BLaER1 treated with 17β-estradiol and CSF1 and Interleukin-3, amounts not matched to agents 10 nM and 100 nM (cell line): Measurements from ENCODE around the gene GORASP2.
"Not testable (repeated sequence)": the region's sequence is repeated elsewhere in the genome, so short reads cannot be mapped to it uniquely, and the experiment has no call there.

Experiments used
- H3K27ac ChIP-seq, 11 experiments: shearing (Covaris generic); formaldehyde crosslinking; 2 replicates each; pipeline ENCODE4 v1.8.1; 2022
- H3K27me3 ChIP-seq, 11 experiments: shearing (Covaris generic); formaldehyde crosslinking; 2 replicates each; pipeline ENCODE4 v1.8.1; 2022
- H3K36me3 ChIP-seq, 11 experiments: shearing (Covaris generic); formaldehyde crosslinking; 2 replicates each; pipeline ENCODE4 v1.8.1; 2022
- H3K4me1 ChIP-seq, 10 experiments: shearing (Covaris generic); formaldehyde crosslinking; 2 replicates each; pipeline ENCODE4 v1.8.1; 2022
- H3K4me2 ChIP-seq, 11 experiments: shearing (Covaris generic); formaldehyde crosslinking; 2 replicates each; pipeline ENCODE4 v1.8.1; 2022
- H3K4me3 ChIP-seq, 10 experiments: shearing (Covaris generic); formaldehyde crosslinking; 2 replicates each; pipeline ENCODE4 v1.8.1; 2022
- H3K9ac ChIP-seq, 11 experiments: shearing (Covaris generic); formaldehyde crosslinking; 2 replicates each; pipeline ENCODE4 v1.8.1; 2022
- H3K9me3 ChIP-seq, 11 experiments: shearing (Covaris generic); formaldehyde crosslinking; replicated peaks in 1 of 11; 2 replicates each; pipeline ENCODE4 v1.8.1; 2022
- H4K20me1 ChIP-seq, 11 experiments: shearing (Covaris generic); formaldehyde crosslinking; 2 replicates each; pipeline ENCODE4 v1.8.1; 2022
- Cebpa-rat ChIP-seq, 11 experiments: shearing (Covaris generic); IDR thresholded peaks; 2 replicates each; pipeline ENCODE4 v1.8.1; 2022

Gene GORASP2

GRCh38 chr2:170892391-170892951, 36.6 kb upstream of the GORASP2 start:
- Histone ChIP-seq H3K4me2 (no peak overlapping the region), H4K20me1 (no peaks in the 10 kb centered on the region), H3K27ac (no peak overlapping the region), H3K9me3 (no peaks in the 10 kb centered on the region), H3K36me3 (no peaks in the 10 kb centered on the region), H3K27me3 (no peaks in the 10 kb centered on the region), H3K4me1 (no peaks in the 10 kb centered on the region), H3K9ac (no peak overlapping the region), H3K4me3 (no peak overlapping the region)
- TF ChIP-seq Cebpa-rat (IDR thresholded peaks at IDR 0.05): no peak

- Histone ChIP-seq H4K20me1 (no peaks in the 10 kb centered on the region), H3K4me1 (no peaks in the 10 kb centered on the region), H3K4me3 (no peak overlapping the region), H3K9me3 (no peaks in the 10 kb centered on the region), H3K4me2 (no peak overlapping the region), H3K36me3 (no peaks in the 10 kb centered on the region), H3K27ac (no peak overlapping the region), H3K9ac (no peak overlapping the region), H3K27me3 (no peaks in the 10 kb centered on the region)
- TF ChIP-seq Cebpa-rat (IDR thresholded peaks at IDR 0.05): no peak
Observed at GRCh38 chr2:170895023-170895757, 33.9 kb upstream of the GORASP2 start.

GRCh38 chr2:170896622-170897021, 32.4 kb upstream of the GORASP2 start:
- H3K4me1 ChIP-seq: no peaks in the 10 kb centered on the region
- no peaks in the 10 kb centered on the region for H3K36me3 ChIP-seq
- H3K4me3 ChIP-seq: no peak overlapping the region
- no peaks in the 10 kb centered on the region for H3K9me3 ChIP-seq
- no peak overlapping the region for H3K4me2 ChIP-seq
- no peak for TF ChIP-seq Cebpa-rat (IDR thresholded peaks at IDR 0.05)
- no peak overlapping the region for H3K9ac ChIP-seq
- H3K27me3 ChIP-seq: no peaks in the 10 kb centered on the region
- H3K27ac ChIP-seq: no peak overlapping the region
- H4K20me1 ChIP-seq: no peaks in the 10 kb centered on the region

- Histone ChIP-seq H3K9ac (no peak overlapping the region), H3K27me3 (no peaks in the 10 kb centered on the region), H3K4me1 (no peaks in the 10 kb centered on the region), H3K4me3 (no peak overlapping the region), H3K27ac (no peak overlapping the region), H4K20me1 (no peaks in the 10 kb centered on the region), H3K9me3 (no peaks in the 10 kb centered on the region), H3K36me3 (no peaks in the 10 kb centered on the region), H3K4me2 (no peak overlapping the region)
- no peak for TF ChIP-seq Cebpa-rat (IDR thresholded peaks at IDR 0.05)
Observed at GRCh38 chr2:170897108-170897507, 31.9 kb upstream of the GORASP2 start.

- Histone ChIP-seq H3K4me2 (no peak overlapping the region), H3K4me1 (no peaks in the 10 kb centered on the region), H3K9ac (no peak overlapping the region), H3K27ac (no peak overlapping the region), H3K9me3 (peaks cover 29 to 53% (median 35%) of the 10 kb centered on the region in 11 experiments), H3K4me3 (no peak overlapping the region), H4K20me1 (no peaks in the 10 kb centered on the region), H3K36me3 (no peaks in the 10 kb centered on the region), H3K27me3 (no peaks in the 10 kb centered on the region)
- no peak for TF ChIP-seq Cebpa-rat (IDR thresholded peaks at IDR 0.05)
Observed at GRCh38 chr2:170905864-170906263, 23.2 kb upstream of the GORASP2 start.

GRCh38 chr2:170911314-170911889, 17.7 kb upstream of the GORASP2 start:
- Histone ChIP-seq H3K27ac (no peak overlapping the region), H3K27me3 (no peaks in the 10 kb centered on the region), H3K9me3 (peaks cover 84 to 97% (median 90%) of the 10 kb centered on the region in 11 experiments), H3K4me3 (no peak overlapping the region), H3K4me2 (no peak overlapping the region), H4K20me1 (no peaks in the 10 kb centered on the region), H3K4me1 (no peaks in the 10 kb centered on the region), H3K36me3 (no peaks in the 10 kb centered on the region), H3K9ac (no peak overlapping the region)
- no peak for TF ChIP-seq Cebpa-rat (IDR thresholded peaks at IDR 0.05)

- H4K20me1 ChIP-seq, H3K27me3 ChIP-seq, H3K27ac ChIP-seq, H3K4me3 ChIP-seq, H3K9ac ChIP-seq, H3K4me2 ChIP-seq, H3K4me1 ChIP-seq: not testable (repeated sequence)
- Histone ChIP-seq H3K9me3 (peaks cover 93 to 100% (median 99%) of the 10 kb centered on the region in 11 experiments), H3K36me3 (peaks cover 0 to 15% (median 4%) of the 10 kb centered on the region in 11 experiments; a peak in 5 of 22 replicates)
Observed at GRCh38 chr2:170914994-170915666, 13.9 kb upstream of the GORASP2 start.

- Histone ChIP-seq H3K4me2 (no peak overlapping the region), H3K27ac (no peak overlapping the region), H3K4me3 (peak overlapping the region in 4 of 10 experiments; percentile 4 to 32 (median 12); a peak in 1 of 20 replicates), H3K36me3 (peaks cover 0 to 15% (median 4%) of the 10 kb centered on the region in 11 experiments; a peak in 5 of 22 replicates), H4K20me1 (no peaks in the 10 kb centered on the region), H3K4me1 (no peaks in the 10 kb centered on the region), H3K27me3 (no peaks in the 10 kb centered on the region), H3K9me3 (peaks cover 85 to 99% (median 93%) of the 10 kb centered on the region in 11 experiments), H3K9ac (no peak overlapping the region)
- no peak for TF ChIP-seq Cebpa-rat (IDR thresholded peaks at IDR 0.05)
Observed at GRCh38 chr2:170917219-170917913, 11.7 kb upstream of the GORASP2 start.

- peaks cover 85 to 99% (median 93%) of the 10 kb centered on the region in 11 experiments for H3K9me3 ChIP-seq
- H3K36me3 ChIP-seq: peaks cover 0 to 15% (median 4%) of the 10 kb centered on the region in 11 experiments; a peak in 5 of 22 replicates
- no peak overlapping the region for H3K9ac ChIP-seq
- H3K4me1 ChIP-seq: no peaks in the 10 kb centered on the region
- no peak overlapping the region for H3K27ac ChIP-seq
- TF ChIP-seq Cebpa-rat (IDR thresholded peaks at IDR 0.05): no peak
- no peaks in the 10 kb centered on the region for H3K27me3 ChIP-seq
- no peak overlapping the region for H3K4me2 ChIP-seq
- no peaks in the 10 kb centered on the region for H4K20me1 ChIP-seq
- H3K4me3 ChIP-seq: 0 out of 20 replicates have a peak overlapping the region, but pooled peaks of 1 of the 10 experiments have one; percentile 4
Observed at GRCh38 chr2:170917957-170918356, 11.1 kb upstream of the GORASP2 start.

- H4K20me1 ChIP-seq: not testable (repeated sequence)
- peaks cover 0 to 31% (median 10%) of the 10 kb centered on the region in 11 experiments; a peak in 10 of 22 replicates for H3K36me3 ChIP-seq
Observed at GRCh38 chr2:170921873-170922272, 7.2 kb upstream of the GORASP2 start.

More at GRCh38 chr2:170921873-170922272, 7.2 kb upstream of the GORASP2 start:
- peaks cover 73 to 98% (median 87%) of the 10 kb centered on the region in 11 experiments for H3K9me3 ChIP-seq
- not testable (repeated sequence) for H3K4me3 ChIP-seq, H3K27ac ChIP-seq, H3K27me3 ChIP-seq, H3K4me2 ChIP-seq, H3K4me1 ChIP-seq, H3K9ac ChIP-seq
